Smooth muscle cell (in vitro differentiated cells): ENCODE measurements around the gene PARP4. TPM values are rescaled to one million over a fixed set of nuclear protein-coding genes. Genes with fewer than 3 reads are reported as not detected.
"Not testable (repeated sequence)": the region's sequence is repeated elsewhere in the genome, so short reads cannot be mapped to it uniquely, and the experiment has no call there.

Experiments used
- DNase-seq: peaks from one replicate; lab custom pipeline; 2025; ENCODE audit not compliant: unreplicated experiment; lab: John Stamatoyannopoulos, UW
- H2AFZ ChIP-seq: fragments of 200-600 bp; sonication (generic); 2 replicates; pipeline ENCODE4 v1.6.0; 2016; ENCODE audit warnings: antibody characterized with exemption, low read depth, mild to moderate bottlenecking
- H3F3A ChIP-seq: fragments of 200-600 bp; sonication (generic); 2 replicates; pipeline ENCODE4 v1.6.0; 2017; ENCODE audit warnings: antibody characterized with exemption, low read depth
- H3K27ac ChIP-seq: fragments of 200-600 bp; sonication (generic); 2 replicates; pipeline ENCODE4 v1.5.1; 2016; ENCODE audit warnings: low read depth, mild to moderate bottlenecking
- H3K27me3 ChIP-seq: fragments of 200-600 bp; sonication (generic); 2 replicates; pipeline ENCODE4 v1.6.1; 2016; ENCODE audit warnings: low read depth, mild to moderate bottlenecking
- H3K36me3 ChIP-seq: fragments of 200-600 bp; sonication (generic); 2 replicates; pipeline ENCODE4 v1.5.1; 2016; ENCODE audit warnings: low read depth
- H3K4me1 ChIP-seq: fragments of 200-600 bp; sonication (generic); 2 replicates; pipeline ENCODE4 v1.5.1; 2016; ENCODE audit warnings: low read depth
- H3K4me2 ChIP-seq: fragments of 200-600 bp; sonication (generic); 2 replicates; pipeline ENCODE4 v1.6.0; 2016; ENCODE audit warnings: mild to moderate bottlenecking
- H3K4me3 ChIP-seq: fragments of 200-600 bp; sonication (generic); 2 replicates; pipeline ENCODE4 v1.5.1; 2016; ENCODE audit warnings: mild to moderate bottlenecking
- H3K79me2 ChIP-seq: fragments of 200-600 bp; sonication (generic); 2 replicates; pipeline ENCODE4 v1.6.0; 2016; ENCODE audit warnings: low read depth, mild to moderate bottlenecking
- H3K9ac ChIP-seq: fragments of 200-600 bp; sonication (generic); 2 replicates; pipeline ENCODE4 v1.6.0; 2016; ENCODE audit warnings: low read depth
- H3K9me3 ChIP-seq: fragments of 200-600 bp; sonication (generic); replicated peaks from 2 replicates; pipeline ENCODE4 v1.5.1; 2016; ENCODE audit warnings: low read depth
- H4K20me1 ChIP-seq: fragments of 200-600 bp; sonication (generic); 2 replicates; pipeline ENCODE4 v1.6.0; 2016; ENCODE audit warnings: low read depth
- WGBS: methylation state at CpG from one replicate; pipeline ENCODE4 v1.1.7; 2016; ENCODE audit warnings: low lambda C conversion rate; 5-methylcytosine and 5-hydroxymethylcytosine counted together
- polyA plus RNA-seq: library from polyadenylated mRNA; unstranded; fragments of >200 nt; fragmentation: Nextera tagmentation; extraction: Ambion mirVana; gene quantifications from 2 replicates; pipeline ENCODE4 v1.2.1, GENCODE V29; 2016
- total RNA-seq: library from RNA; depleted of rRNA; stranded (reverse); fragments of >200 nt; gene quantifications from 2 replicates; pipeline ENCODE4 v1.2.3, GENCODE V29; 2014
- TF ChIP-seq, protein P1 (sequence below): fragments of 200-600 bp; sonication (generic); IDR thresholded peaks from 2 replicates; pipeline ENCODE4 v1.5.1; 2017; ENCODE audit warnings: borderline replicate concordance, mild to moderate bottlenecking, antibody characterized with exemption; ENCODE audit not compliant: insufficient read depth, poor library complexity, severe bottlenecking

PARP4 gene
- total and polyA plus RNA-seq, 2 experiments from 2014 or later = 18.2 to 33.7 TPM

DNA sequence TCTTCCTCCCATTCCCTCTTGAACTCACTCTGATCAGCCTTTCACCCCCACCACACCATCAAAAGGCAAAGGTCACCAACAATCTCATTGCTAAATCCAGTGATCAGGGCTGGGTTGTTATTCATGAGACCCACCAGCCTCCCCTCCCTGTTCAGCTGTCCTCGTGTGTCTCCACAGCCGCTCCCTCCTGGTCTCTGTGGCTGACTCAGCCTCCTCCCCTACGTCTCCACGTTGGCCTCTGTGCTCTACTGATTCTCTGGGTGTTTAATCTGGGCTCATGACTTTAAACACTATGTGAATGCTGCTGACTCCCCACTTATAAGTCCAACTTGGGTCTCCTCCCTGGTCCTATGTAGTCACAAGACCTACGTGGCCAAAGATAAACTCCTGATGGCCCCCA is 38.9 kb downstream of the PARP4 start:
- no peak overlapping the region for H2AFZ ChIP-seq
- H3K36me3 ChIP-seq = peaks cover 12% of the 10 kb centered on the region
- H3K4me3 ChIP-seq = no peak overlapping the region
- no peaks in the 10 kb centered on the region for H3K4me1 ChIP-seq
- H3K27me3 ChIP-seq = no peaks in the 10 kb centered on the region
- H3K4me2 ChIP-seq = no peak overlapping the region
- no peak overlapping the region for H3K9ac ChIP-seq
- no peaks in the 10 kb centered on the region for H3K9me3 ChIP-seq
- H3F3A ChIP-seq = no peaks in the 10 kb centered on the region
- no peaks in the 10 kb centered on the region for H3K79me2 ChIP-seq
- no peak overlapping the region for H3K27ac ChIP-seq
- DNase-seq = no peak
- no peaks in the 10 kb centered on the region for H4K20me1 ChIP-seq
- 89% methylated on average over 5 of the region's 5 CpGs for WGBS
- TF ChIP-seq, protein P1, sequence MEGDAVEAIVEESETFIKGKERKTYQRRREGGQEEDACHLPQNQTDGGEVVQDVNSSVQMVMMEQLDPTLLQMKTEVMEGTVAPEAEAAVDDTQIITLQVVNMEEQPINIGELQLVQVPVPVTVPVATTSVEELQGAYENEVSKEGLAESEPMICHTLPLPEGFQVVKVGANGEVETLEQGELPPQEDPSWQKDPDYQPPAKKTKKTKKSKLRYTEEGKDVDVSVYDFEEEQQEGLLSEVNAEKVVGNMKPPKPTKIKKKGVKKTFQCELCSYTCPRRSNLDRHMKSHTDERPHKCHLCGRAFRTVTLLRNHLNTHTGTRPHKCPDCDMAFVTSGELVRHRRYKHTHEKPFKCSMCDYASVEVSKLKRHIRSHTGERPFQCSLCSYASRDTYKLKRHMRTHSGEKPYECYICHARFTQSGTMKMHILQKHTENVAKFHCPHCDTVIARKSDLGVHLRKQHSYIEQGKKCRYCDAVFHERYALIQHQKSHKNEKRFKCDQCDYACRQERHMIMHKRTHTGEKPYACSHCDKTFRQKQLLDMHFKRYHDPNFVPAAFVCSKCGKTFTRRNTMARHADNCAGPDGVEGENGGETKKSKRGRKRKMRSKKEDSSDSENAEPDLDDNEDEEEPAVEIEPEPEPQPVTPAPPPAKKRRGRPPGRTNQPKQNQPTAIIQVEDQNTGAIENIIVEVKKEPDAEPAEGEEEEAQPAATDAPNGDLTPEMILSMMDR = no peak

DNA sequence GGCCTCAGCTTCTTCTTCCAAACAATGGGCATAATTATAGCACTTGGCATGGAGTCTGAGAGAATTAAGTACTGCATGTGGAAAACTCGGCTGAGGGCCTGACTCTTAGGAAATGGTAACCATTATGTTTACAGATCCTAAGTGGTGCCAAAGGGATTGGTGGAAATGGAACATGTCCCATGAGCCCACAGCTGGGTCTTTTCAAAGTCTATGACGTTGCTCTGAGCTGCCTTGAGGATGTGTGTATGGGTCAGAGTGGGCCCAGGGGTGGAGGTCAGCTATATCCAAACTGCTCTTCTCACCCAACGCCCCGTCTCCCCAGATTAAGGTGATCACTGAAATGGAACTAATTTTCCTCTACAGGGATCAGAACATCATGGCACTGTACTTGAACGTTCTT is 40.4 kb downstream of the PARP4 start:
- H3K9ac ChIP-seq, DNase-seq, H3K4me3 ChIP-seq, H2AFZ ChIP-seq, H3K27me3 ChIP-seq, H3K27ac ChIP-seq, H3K79me2 ChIP-seq, H3K4me2 ChIP-seq, H3K4me1 ChIP-seq, H4K20me1 ChIP-seq, H3K9me3 ChIP-seq, H3F3A ChIP-seq: not testable (repeated sequence)
- 81% methylated on average over 5 of the region's 5 CpGs for WGBS
- H3K36me3 ChIP-seq = peaks cover 13% of the 10 kb centered on the region

DNA sequence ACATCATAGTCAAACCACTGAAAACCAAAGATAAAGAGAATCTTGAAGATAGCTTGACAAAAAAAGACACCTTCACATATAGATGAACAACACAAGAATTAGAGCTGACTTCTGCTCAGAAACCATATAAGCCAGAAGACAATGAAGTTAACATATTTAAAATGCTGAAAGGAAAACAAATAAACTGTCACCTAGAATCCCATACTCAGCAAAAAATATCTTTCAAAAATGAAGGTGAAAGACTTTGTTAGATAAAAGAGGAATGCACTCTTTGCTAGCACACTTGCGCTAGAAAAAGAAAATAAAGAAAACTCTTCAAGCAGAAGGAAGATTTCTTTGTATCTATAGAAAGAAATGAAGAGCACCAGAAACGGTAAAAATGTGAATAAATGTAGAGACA is 49.5 kb downstream of the PARP4 start:
- Histone ChIP-seq H3K36me3 (peaks cover 4% of the 10 kb centered on the region), H3K79me2 (no peaks in the 10 kb centered on the region), H2AFZ (no peak overlapping the region), H3K9me3 (no peaks in the 10 kb centered on the region), H3F3A (no peaks in the 10 kb centered on the region), H3K4me2 (no peak overlapping the region), H4K20me1 (no peaks in the 10 kb centered on the region), H3K4me1 (no peaks in the 10 kb centered on the region), H3K27ac (no peak overlapping the region), H3K27me3 (no peaks in the 10 kb centered on the region), H3K4me3 (no peak overlapping the region), H3K9ac (no peak overlapping the region)
- TF ChIP-seq, protein P1 = no peak
- WGBS = 74% methylated on average over 2 of the region's 2 CpGs
- no peak for DNase-seq

DNA sequence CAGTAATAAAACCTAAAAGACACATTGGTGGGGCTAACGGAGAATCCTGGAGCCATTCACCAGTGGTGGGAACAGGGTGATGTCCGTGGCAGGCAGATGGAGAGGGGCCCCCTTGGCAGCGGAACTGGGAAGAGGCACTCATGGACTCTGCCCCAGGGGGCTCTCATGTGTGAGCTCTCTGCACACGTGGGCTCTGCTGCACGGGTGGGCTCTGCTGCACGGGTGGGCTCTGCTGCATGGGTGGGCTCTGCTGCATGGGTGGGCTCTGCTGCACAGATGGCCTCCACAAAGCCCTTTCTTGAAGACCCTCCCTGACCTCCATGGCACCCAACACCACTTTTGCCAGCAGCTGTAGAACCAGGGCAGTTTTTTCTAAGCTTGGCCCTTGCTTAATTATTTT is 52.3 kb downstream of the PARP4 start:
- no peak overlapping the region for H3K4me2 ChIP-seq
- 82% methylated on average over 5 of the region's 6 CpGs for WGBS

More for the DNA sequence above, 52.3 kb downstream of the PARP4 start:
- Histone ChIP-seq H3K27me3 (no peaks in the 10 kb centered on the region), H3K79me2 (no peaks in the 10 kb centered on the region), H4K20me1 (no peaks in the 10 kb centered on the region), H2AFZ (no peak overlapping the region), H3K27ac (no peak overlapping the region), H3K9me3 (no peaks in the 10 kb centered on the region), H3K4me1 (no peaks in the 10 kb centered on the region), H3F3A (no peaks in the 10 kb centered on the region), H3K36me3 (peaks cover 11% of the 10 kb centered on the region), H3K4me3 (no peak overlapping the region), H3K9ac (no peak overlapping the region)
- TF ChIP-seq, protein P1 = no peak
- DNase-seq = no peak
